ENCODE data around the gene MUC5AC. TPM values are rescaled to one million over a fixed set of nuclear protein-coding genes. Genes with fewer than 3 reads are reported as not detected.

Gene MUC5AC
- total RNA-seq, 5 donors from 2014 or later (not counting 1 experiment from before 2014, with no cell fraction given): 0.03 TPM; not detected in 2

DNA sequence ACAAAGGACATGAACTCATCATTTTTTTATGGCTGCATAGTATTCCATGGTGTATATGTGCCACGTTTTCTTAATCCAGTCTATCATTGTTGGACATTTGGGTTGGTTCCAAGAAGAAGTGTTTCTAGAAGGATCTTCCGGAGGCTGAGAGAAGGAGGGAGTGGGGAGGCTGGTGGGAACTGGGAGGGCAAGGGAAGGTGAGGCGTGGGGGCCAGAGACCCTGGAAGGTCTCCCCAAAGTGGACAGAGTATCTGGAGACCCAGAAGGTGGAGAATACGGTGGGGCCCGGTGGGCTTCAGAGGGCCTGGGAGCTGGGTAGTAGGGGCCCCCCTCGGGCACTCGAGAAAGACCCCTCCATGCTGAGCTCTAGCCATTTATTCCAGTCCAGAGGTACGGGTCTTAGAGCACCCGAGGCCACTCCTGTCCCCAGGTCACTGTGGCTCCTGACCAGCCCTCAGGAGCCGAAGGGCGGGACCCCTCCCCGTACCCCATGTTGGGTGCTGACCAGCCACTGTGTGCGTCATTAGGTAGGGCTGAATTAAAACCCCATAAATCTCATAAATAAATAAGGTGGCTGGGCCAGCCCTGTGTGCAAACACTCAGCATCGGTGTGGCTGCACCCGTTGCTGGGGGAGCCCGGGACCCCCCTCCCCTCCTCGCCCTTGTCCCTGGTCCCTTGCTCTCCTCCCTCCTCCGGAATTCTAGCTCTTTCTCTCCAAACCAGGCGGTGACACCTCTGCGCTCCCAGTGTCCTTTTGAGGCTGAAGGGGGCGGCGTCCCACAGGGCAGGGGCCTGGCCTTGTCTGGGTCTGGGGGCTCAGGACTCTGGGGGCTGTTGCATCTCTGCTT lies 38.8 kb upstream of the MUC5AC start:
- peaks cover 0 to 36% of the 10 kb centered on the region in 2 experiments for H3K27me3 ChIP-seq (replicated peaks in 1 of 2; ENCODE audit: control insufficient read depth in 2 of 2, extremely low read depth in 1 of 2, insufficient read depth in 2 of 2, low read length in 1 of 2)
- no peaks in the 10 kb centered on the region for H3K4me1 ChIP-seq (ENCODE audit: control insufficient read depth in 1 of 2, extremely low read depth in 1 of 2, insufficient read depth in 2 of 2, low read length in 2 of 2)
- Mint-ChIP-seq H3K4me3 (no peak overlapping the region), H3K36me3 (no peaks in the 10 kb centered on the region), H3K27ac (no peak overlapping the region), H3K4me1 (peaks cover 2 to 7% (median 4%) of the 10 kb centered on the region in 3 donors), H3K27me3 (peaks cover 0 to 12% of the 10 kb centered on the region in 2 donors), H3K9me3 (peaks cover 0 to under 1% (median 0%) of the 10 kb centered on the region in 3 donors)
- WGBS (ENCODE audit: insufficient coverage): 60% methylated on average over 17 of the region's 22 CpGs
- H3K36me3 ChIP-seq (ENCODE audit: control insufficient read depth in 2 of 2, extremely low read depth in 1 of 2, insufficient read depth in 1 of 2, low read length in 1 of 2): no peaks in the 10 kb centered on the region
- ChIA-PET POLR2A (no interaction called here), CTCF (no interaction called here)
- no peak overlapping the region for H3K27ac ChIP-seq (ENCODE audit: low read length)
- no peak overlapping the region for H3K4me3 ChIP-seq (ENCODE audit: control insufficient read depth in 1 of 2, extremely low read depth in 1 of 2, low read length in 1 of 2)
- H3K9me3 ChIP-seq: no peaks in the 10 kb centered on the region
- no peak for ATAC-seq (replicated peaks in 1 of 4)
- peak in 2 of 35 experiments; percentile 11 to 16 for DNase-seq

DNA sequence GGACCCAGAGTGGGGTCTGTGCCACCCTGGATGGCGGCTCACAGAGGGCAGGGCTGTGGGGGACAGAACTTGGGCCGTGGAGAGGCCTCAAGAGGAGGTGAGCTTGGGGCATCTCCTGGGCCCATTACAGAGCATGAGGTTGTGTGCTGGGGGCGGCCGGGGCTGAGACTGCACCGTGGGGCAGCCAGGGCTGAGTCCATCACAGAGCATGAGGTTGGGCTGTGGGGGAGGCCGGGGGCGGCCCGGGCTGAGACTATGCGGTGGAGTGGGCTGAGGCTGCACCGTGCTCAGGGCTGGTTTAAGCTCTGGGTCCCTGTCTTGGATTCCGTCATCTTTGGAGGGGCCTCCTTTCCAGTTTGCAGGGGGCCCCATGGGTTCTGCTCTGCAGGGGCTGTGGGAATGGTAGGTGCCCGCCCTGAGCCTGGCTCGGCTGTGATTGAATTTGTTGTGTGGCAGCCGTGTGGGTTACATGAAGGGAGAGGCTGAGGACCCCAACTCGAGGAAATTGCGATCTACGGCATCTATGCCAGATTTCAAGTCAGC lies 38.1 kb upstream of the MUC5AC start:
- POLR2A ChIA-PET: no interaction called here
- Histone ChIP-seq H3K27ac (ENCODE audit: low read length) (no peak overlapping the region), H3K27me3 (replicated peaks in 1 of 2; ENCODE audit: control insufficient read depth in 2 of 2, extremely low read depth in 1 of 2, insufficient read depth in 2 of 2, low read length in 1 of 2) (peaks cover 0 to 36% of the 10 kb centered on the region in 2 experiments), H3K4me1 (ENCODE audit: control insufficient read depth in 1 of 2, extremely low read depth in 1 of 2, insufficient read depth in 2 of 2, low read length in 2 of 2) (no peaks in the 10 kb centered on the region), H3K4me3 (ENCODE audit: control insufficient read depth in 1 of 2, extremely low read depth in 1 of 2, low read length in 1 of 2) (no peak overlapping the region), H3K36me3 (ENCODE audit: control insufficient read depth in 2 of 2, extremely low read depth in 1 of 2, insufficient read depth in 1 of 2, low read length in 1 of 2) (no peaks in the 10 kb centered on the region), H3K9me3 (no peaks in the 10 kb centered on the region)
- peaks cover under 1 to 4% (median 2%) of the 10 kb centered on the region in 3 donors for H3K4me1 Mint-ChIP-seq
- DNase-seq (peak in 1 of 35 experiments; percentile 17), ATAC-seq (replicated peaks in 1 of 4) (no peak)
- H3K9me3 Mint-ChIP-seq: peaks cover 0 to 7% (median 0%) of the 10 kb centered on the region in 3 donors
- H3K27me3 Mint-ChIP-seq: peaks cover 7 to 12% of the 10 kb centered on the region in 2 donors
- H3K36me3 Mint-ChIP-seq: no peaks in the 10 kb centered on the region
- CTCF ChIA-PET: no interaction called here
- no peak overlapping the region for H3K27ac Mint-ChIP-seq
- WGBS (ENCODE audit: insufficient coverage): 77% methylated on average over 13 of the region's 17 CpGs
- H3K4me3 Mint-ChIP-seq: no peak overlapping the region

DNA sequence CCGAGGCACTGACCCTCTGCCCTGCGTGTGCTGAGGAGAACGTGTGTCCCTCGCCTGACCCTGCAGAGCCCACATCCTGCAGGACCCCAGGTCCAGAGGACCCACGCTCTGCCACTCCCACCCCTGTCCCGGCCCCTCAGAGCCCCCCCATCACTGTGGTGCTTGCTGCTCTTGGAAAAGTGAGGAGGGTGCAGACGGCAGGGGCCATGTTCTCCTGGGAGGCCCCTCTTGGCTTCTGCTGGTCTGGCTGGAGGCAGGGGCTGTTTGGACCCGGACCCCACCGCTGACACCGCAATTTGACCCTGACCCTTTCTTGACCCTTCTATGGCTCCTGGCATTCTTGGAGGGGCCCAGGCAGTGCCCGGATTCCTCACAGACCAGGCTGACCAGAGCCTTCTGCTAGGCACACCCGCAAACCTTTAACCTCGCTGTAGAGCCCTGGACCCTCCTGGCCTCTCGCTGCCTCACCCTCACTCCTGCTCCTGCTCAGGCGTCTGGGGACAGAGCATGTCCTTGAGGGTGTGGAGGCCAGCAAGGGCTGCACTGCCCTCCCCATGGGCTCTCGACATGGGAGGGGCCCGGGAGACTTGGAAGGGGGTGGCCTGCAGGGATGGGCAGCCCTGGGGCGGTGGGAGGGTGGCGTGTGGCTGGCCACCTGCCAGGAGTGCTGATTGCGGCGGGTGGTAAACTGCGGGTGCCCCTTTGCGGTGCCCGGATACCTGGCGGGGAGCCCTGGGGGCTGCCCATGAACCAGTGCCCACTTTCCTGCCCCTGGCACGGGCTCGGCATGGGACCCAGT lies 37.0 kb upstream of the MUC5AC start:
- 83% methylated on average over 23 of the region's 27 CpGs for WGBS (ENCODE audit: insufficient coverage)

DNA sequence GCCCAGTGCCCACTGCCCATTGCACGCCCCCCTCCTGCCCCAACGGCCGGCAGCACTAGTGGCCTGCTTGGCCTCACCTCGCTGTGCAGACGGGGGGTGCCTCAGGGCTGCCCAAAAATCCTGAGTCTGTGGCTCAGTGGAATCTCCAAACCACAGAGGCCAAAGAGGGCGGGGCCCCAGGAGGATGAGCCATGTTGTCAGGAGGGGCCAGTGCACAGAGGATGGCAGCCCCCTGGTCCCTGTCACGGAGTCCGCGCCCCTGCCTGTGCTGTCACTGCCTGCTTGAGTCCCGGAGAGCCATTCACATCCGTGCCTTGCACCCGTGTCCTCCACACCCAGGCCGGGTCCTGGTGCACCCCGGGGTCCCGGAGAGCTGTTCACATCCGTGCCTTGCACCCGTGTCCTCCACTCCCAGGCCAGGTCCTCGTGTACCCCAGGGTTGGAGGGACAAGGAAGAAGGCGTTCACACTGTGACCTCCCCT lies 36.4 kb upstream of the MUC5AC start:
- Histone ChIP-seq H3K27ac (ENCODE audit: low read length) (no peak overlapping the region), H3K4me1 (ENCODE audit: control insufficient read depth in 1 of 2, extremely low read depth in 1 of 2, insufficient read depth in 2 of 2, low read length in 2 of 2) (no peaks in the 10 kb centered on the region), H3K36me3 (ENCODE audit: control insufficient read depth in 2 of 2, extremely low read depth in 1 of 2, insufficient read depth in 1 of 2, low read length in 1 of 2) (no peaks in the 10 kb centered on the region), H3K4me3 (ENCODE audit: control insufficient read depth in 1 of 2, extremely low read depth in 1 of 2, low read length in 1 of 2) (no peak overlapping the region), H3K9me3 (no peaks in the 10 kb centered on the region), H3K27me3 (replicated peaks in 1 of 2; ENCODE audit: control insufficient read depth in 2 of 2, extremely low read depth in 1 of 2, insufficient read depth in 2 of 2, low read length in 1 of 2) (peaks cover 0 to 40% of the 10 kb centered on the region in 2 experiments)
- Mint-ChIP-seq H3K27ac (no peak overlapping the region), H3K36me3 (no peaks in the 10 kb centered on the region), H3K27me3 (peaks cover 9 to 12% of the 10 kb centered on the region in 2 donors), H3K4me1 (no peaks in the 10 kb centered on the region), H3K4me3 (no peak overlapping the region), H3K9me3 (peaks cover 0 to 13% (median 0%) of the 10 kb centered on the region in 3 donors)
- whole genome bisulfite sequencing (ENCODE audit: insufficient coverage): 81% methylated on average over 13 of the region's 19 CpGs
- ChIA-PET CTCF (no interaction called here), POLR2A (no interaction called here)
- ATAC-seq (replicated peaks in 1 of 4) (no peak), DNase-seq (peak in 1 of 35 experiments; percentile 23)

More for the DNA sequence above, 37.0 kb upstream of the MUC5AC start:
- Histone ChIP-seq H3K4me3 (ENCODE audit: control insufficient read depth in 1 of 2, extremely low read depth in 1 of 2, low read length in 1 of 2) (no peak overlapping the region), H3K27ac (ENCODE audit: low read length) (no peak overlapping the region), H3K36me3 (ENCODE audit: control insufficient read depth in 2 of 2, extremely low read depth in 1 of 2, insufficient read depth in 1 of 2, low read length in 1 of 2) (no peaks in the 10 kb centered on the region), H3K27me3 (replicated peaks in 1 of 2; ENCODE audit: control insufficient read depth in 2 of 2, extremely low read depth in 1 of 2, insufficient read depth in 2 of 2, low read length in 1 of 2) (peaks cover 0 to 37% of the 10 kb centered on the region in 2 experiments), H3K4me1 (ENCODE audit: control insufficient read depth in 1 of 2, extremely low read depth in 1 of 2, insufficient read depth in 2 of 2, low read length in 2 of 2) (no peaks in the 10 kb centered on the region), H3K9me3 (no peaks in the 10 kb centered on the region)
- ChIA-PET CTCF (no interaction called here), POLR2A (no interaction called here)
- peaks cover 0 to 13% (median 0%) of the 10 kb centered on the region in 3 donors for H3K9me3 Mint-ChIP-seq
- no peaks in the 10 kb centered on the region for H3K36me3 Mint-ChIP-seq
- no peak overlapping the region for H3K4me3 Mint-ChIP-seq
- H3K27ac Mint-ChIP-seq: no peak overlapping the region
- peaks cover 9 to 12% of the 10 kb centered on the region in 2 donors for H3K27me3 Mint-ChIP-seq
- peak in 1 of 35 experiments; percentile 21 for DNase-seq
- ATAC-seq (replicated peaks in 1 of 4): no peak
- H3K4me1 Mint-ChIP-seq: no peaks in the 10 kb centered on the region

DNA sequence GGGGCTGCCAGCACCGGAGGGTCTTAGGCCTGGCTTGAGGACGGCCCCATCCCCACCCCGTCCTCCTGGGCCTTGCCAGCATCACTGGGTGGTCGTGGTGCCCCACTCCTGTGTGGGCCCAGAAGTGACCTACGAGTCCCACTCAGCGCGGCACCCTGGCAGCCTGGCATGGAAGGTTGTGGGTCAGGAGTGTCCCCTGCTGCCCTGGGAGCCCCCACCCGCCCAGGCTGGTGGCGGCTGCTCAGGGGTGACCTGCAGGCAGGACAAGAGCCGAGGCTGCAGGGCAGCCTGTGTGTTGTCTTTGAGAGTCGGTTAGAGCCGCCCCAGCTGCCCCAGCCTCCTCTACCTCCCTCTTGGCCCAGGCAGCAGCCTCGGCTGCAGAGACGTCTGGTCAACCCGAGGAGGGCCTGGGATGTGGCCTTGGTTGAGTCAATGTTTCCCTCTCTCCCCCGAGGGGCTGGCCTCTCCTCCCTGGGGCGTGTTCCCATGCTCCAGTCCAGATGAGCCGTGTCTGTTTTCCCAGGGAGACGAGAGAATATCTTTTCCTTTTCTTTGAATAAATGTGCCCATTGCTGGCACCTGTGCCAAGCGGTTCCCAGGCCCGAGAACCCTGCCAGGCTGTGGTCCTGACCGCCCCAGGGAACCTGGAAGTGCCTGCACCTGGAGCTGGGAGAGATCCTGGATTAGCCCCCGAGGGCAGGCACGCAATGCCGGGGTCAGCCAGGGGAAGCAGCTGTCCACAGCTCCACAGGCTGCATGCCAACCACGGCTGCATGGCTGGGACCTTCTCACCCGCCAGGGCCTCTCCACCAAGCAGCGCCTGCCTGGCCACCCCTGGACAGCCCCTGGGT lies 35.7 kb upstream of the MUC5AC start:
- H3K4me1 ChIP-seq (ENCODE audit: control insufficient read depth in 1 of 2, extremely low read depth in 1 of 2, insufficient read depth in 2 of 2, low read length in 2 of 2): no peaks in the 10 kb centered on the region
- Mint-ChIP-seq H3K4me1 (no peaks in the 10 kb centered on the region), H3K27ac (no peak overlapping the region), H3K9me3 (peaks cover 0 to 13% (median 0%) of the 10 kb centered on the region in 3 donors), H3K27me3 (peaks cover 9 to 12% of the 10 kb centered on the region in 2 donors), H3K36me3 (no peaks in the 10 kb centered on the region), H3K4me3 (no peak overlapping the region)
- H3K27ac ChIP-seq (ENCODE audit: low read length): no peak overlapping the region
- ChIA-PET CTCF (no interaction called here), POLR2A (no interaction called here)
- no peak for ATAC-seq (replicated peaks in 1 of 4)
- no peaks in the 10 kb centered on the region for H3K36me3 ChIP-seq (ENCODE audit: control insufficient read depth in 2 of 2, extremely low read depth in 1 of 2, insufficient read depth in 1 of 2, low read length in 1 of 2)
- H3K4me3 ChIP-seq (ENCODE audit: control insufficient read depth in 1 of 2, extremely low read depth in 1 of 2, low read length in 1 of 2): no peak overlapping the region
- peaks cover 0 to 38% of the 10 kb centered on the region in 2 experiments for H3K27me3 ChIP-seq (replicated peaks in 1 of 2; ENCODE audit: control insufficient read depth in 2 of 2, extremely low read depth in 1 of 2, insufficient read depth in 2 of 2, low read length in 1 of 2)
- DNase-seq: peak in 1 of 35 experiments; percentile 12
- 70% methylated on average over 21 of the region's 28 CpGs for WGBS (ENCODE audit: insufficient coverage)
- H3K9me3 ChIP-seq: no peaks in the 10 kb centered on the region
